ENCODE results near the gene TNPO3.

DNA sequence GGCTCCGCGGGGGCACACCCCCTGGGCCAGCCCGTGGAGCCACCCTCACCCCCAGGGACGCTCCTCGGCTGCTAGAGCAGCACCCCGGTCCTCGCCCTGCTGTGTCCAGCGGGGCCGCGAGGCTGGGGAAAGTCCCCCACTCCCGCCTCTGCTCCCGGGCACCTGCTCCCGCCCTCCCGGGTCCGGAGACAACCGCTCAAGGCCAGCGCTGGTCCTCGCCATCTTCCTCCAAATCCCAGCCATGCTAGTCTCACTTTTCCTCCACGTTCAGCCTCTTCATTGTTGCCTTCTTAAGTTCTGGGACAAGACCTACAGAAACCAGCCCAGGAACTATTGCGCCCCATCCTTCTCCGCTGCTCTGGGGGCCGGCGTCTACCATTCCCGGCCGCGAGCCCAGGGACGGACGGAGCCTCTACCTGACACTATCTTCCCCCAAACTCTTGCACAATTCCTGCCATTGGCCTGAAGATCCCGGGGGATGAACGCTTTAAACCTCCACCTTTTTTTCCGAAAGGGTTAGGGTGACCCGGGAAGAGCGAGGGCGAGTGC, 139.6 kb downstream of the TNPO3 start:
- TF ChIP-seq CTCF (conservative IDR thresholded peaks at IDR 0.05; ENCODE audit: low read depth, low read length), result no peak
- no peak for TF ChIP-seq RAD21 (IDR thresholded peaks at IDR 0.05; ENCODE audit: low read length)
- TF ChIP-seq RCOR1 (IDR thresholded peaks at IDR 0.05; ENCODE audit: insufficient replicate concordance, low read length), result no peak
